LNCAP (cell line): ENCODE measurements around the gene KLF3.

Source experiments
- CTCF ChIP-seq: fragments of 450-650 bp; IDR thresholded peaks from 2 replicates; pipeline ENCODE4 v1.5.1; 2017; ENCODE audit warnings: mild to moderate bottlenecking

Gene KLF3

GRCh38 chr4:38639242-38639641, 24.8 kb upstream of the KLF3 start:
- TF ChIP-seq CTCF, result no peak

- TF ChIP-seq CTCF, result no peak
These were observed 22.2 kb upstream of the KLF3 start for GRCh38 chr4:38641811-38642210.

- no peak for TF ChIP-seq CTCF
These were observed 19.8 kb upstream of the KLF3 start for GRCh38 chr4:38644201-38644600.

- TF ChIP-seq CTCF, result no peak
These were observed 16.7 kb upstream of the KLF3 start for GRCh38 chr4:38647101-38647819.

GRCh38 chr4:38650133-38650532, 13.9 kb upstream of the KLF3 start:
- no peak for TF ChIP-seq CTCF

GRCh38 chr4:38654273-38654672, 9.7 kb upstream of the KLF3 start:
- TF ChIP-seq CTCF, result no peak

- no peak for TF ChIP-seq CTCF
These were observed 7.9 kb upstream of the KLF3 start for GRCh38 chr4:38656111-38656510.

GRCh38 chr4:38659346-38659745, 4.7 kb upstream of the KLF3 start:
- no peak for TF ChIP-seq CTCF
